H1 (cell line): ENCODE results near the gene SPATA33. TPM values are rescaled to one million over a fixed set of nuclear protein-coding genes. Genes with fewer than 3 reads are reported as not detected.

Experiments
- CBX5 ChIP-seq: fragments of 300-800, 300-1000 bp; sonication (generic); IDR thresholded peaks from 2 replicates; pipeline ENCODE4 v1.7.1; 2016; ENCODE audit warnings: antibody characterized with exemption, low read length, low read depth
- CHD2 ChIP-seq: IDR thresholded peaks from 2 replicates; pipeline ENCODE4 v1.6.1; 2012; ENCODE audit warnings: low read length, improper control_type of control experiment
- CREB1 ChIP-seq: IDR thresholded peaks from 2 replicates; pipeline ENCODE4 v1.6.1; 2012; ENCODE audit warnings: inconsistent platforms
- JUN ChIP-seq: IDR thresholded peaks from 2 replicates; pipeline ENCODE4 v1.6.1; 2011; ENCODE audit warnings: low read depth, mild to moderate bottlenecking, improper control_type of control experiment, low read length
- KDM1A ChIP-seq: fragments of 200-600, 300-600 bp; sonication (generic); IDR thresholded peaks from 2 replicates; pipeline ENCODE4 v1.7.1; 2016; ENCODE audit warnings: mild to moderate bottlenecking, low read length, borderline replicate concordance
- KDM5A ChIP-seq: fragments of 200-600 bp; IDR thresholded peaks from 2 replicates; pipeline ENCODE4 v1.7.1; 2012; ENCODE audit warnings: mild to moderate bottlenecking, low read length, inconsistent platforms, mixed read lengths
- MAFK ChIP-seq: IDR thresholded peaks from 2 replicates; pipeline ENCODE4 v1.6.1; 2012; ENCODE audit warnings: low read depth, mild to moderate bottlenecking, improper control_type of control experiment, low read length
- NANOG ChIP-seq: IDR thresholded peaks from 2 replicates; pipeline ENCODE4 v1.6.1; 2011; ENCODE audit warnings: low read length, low read depth, mild to moderate bottlenecking, inconsistent platforms; ENCODE audit not compliant: insufficient read depth, poor library complexity, severe bottlenecking
- NRF1 ChIP-seq: IDR thresholded peaks from 2 replicates; pipeline ENCODE4 v1.6.1; 2011; ENCODE audit warnings: mild to moderate bottlenecking, low read depth, low read length, improper control_type of control experiment
- POLR2A ChIP-seq, 2 experiments: IDR thresholded peaks; 1 replicate in 1 of 2; 2 replicates in 1 of 2; pipeline ENCODE4 v1.6.1; 2011; ENCODE audit warnings: low read depth in 2 of 2, low read length in 2 of 2, mild to moderate bottlenecking in 2 of 2; ENCODE audit errors: control extremely low read depth in 1 of 2
- TBP ChIP-seq: IDR thresholded peaks from 2 replicates; pipeline ENCODE4 v1.6.1; 2011; ENCODE audit warnings: low read depth, low read length, improper control_type of control experiment
- polyA plus RNA-seq, 7 experiments: library from polyadenylated mRNA; depleted of rRNA in 3 of 7; stranded (reverse) in 5 of 7; unstranded in 2 of 7; fragments of >200 nt in 5 of 7; fragments of 200-250 nt in 2 of 7; gene quantifications; 1 replicate in 5 of 7; 2 replicates in 1 of 7; 4 replicates in 1 of 7; pipeline versions ENCODE4 v1.2.1 to v1.2.3, GENCODE V29; 2011 to 2013; ENCODE audit warnings: missing spikeins in 2 of 7, mixed read lengths in 2 of 7
- total RNA-seq: library from RNA; stranded (reverse); fragmentation: NEBNext Ultra II Directional; extraction: Animal tissue kit (Norgen Biotek cat#: 25700); gene quantifications from 2 replicates; pipeline ENCODE4 v1.2.1, GENCODE V29; 2021
- TF ChIP-seq, protein P1 (sequence below): fragments of 300-600 bp; sonication (generic); IDR thresholded peaks from 2 replicates; pipeline ENCODE4 v1.7.1; 2012; ENCODE audit warnings: low read length, moderate library complexity, mild to moderate bottlenecking, inconsistent platforms; ENCODE audit not compliant: insufficient replicate concordance

SPATA33 gene
- total and polyA plus RNA-seq, 2 of the 8 experiments (the other 6 are each of a cell fraction or from before 2014, with no cell fraction given): 5.4 to 16.9 TPM

DNA sequence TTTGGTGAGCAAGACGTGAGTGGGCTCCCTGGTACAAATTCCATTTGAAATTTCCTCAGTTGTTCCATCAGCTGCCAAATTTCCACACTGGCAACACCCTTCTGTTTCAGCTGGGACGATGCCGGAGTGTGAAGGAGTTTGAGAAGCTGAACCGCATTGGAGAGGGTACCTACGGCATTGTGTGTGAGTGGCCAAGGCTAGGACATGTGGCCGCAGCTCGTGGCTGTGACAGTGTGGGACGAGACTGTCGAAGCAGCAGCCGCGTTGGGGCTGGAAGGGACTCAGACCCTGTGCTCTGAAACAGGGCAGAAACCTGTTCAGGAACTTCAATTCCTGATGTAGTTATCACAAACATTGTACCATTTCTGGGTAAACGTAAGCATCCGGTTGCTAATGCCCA is 31.5 kb downstream of the SPATA33 start (continued):
- TF ChIP-seq, protein P1, sequence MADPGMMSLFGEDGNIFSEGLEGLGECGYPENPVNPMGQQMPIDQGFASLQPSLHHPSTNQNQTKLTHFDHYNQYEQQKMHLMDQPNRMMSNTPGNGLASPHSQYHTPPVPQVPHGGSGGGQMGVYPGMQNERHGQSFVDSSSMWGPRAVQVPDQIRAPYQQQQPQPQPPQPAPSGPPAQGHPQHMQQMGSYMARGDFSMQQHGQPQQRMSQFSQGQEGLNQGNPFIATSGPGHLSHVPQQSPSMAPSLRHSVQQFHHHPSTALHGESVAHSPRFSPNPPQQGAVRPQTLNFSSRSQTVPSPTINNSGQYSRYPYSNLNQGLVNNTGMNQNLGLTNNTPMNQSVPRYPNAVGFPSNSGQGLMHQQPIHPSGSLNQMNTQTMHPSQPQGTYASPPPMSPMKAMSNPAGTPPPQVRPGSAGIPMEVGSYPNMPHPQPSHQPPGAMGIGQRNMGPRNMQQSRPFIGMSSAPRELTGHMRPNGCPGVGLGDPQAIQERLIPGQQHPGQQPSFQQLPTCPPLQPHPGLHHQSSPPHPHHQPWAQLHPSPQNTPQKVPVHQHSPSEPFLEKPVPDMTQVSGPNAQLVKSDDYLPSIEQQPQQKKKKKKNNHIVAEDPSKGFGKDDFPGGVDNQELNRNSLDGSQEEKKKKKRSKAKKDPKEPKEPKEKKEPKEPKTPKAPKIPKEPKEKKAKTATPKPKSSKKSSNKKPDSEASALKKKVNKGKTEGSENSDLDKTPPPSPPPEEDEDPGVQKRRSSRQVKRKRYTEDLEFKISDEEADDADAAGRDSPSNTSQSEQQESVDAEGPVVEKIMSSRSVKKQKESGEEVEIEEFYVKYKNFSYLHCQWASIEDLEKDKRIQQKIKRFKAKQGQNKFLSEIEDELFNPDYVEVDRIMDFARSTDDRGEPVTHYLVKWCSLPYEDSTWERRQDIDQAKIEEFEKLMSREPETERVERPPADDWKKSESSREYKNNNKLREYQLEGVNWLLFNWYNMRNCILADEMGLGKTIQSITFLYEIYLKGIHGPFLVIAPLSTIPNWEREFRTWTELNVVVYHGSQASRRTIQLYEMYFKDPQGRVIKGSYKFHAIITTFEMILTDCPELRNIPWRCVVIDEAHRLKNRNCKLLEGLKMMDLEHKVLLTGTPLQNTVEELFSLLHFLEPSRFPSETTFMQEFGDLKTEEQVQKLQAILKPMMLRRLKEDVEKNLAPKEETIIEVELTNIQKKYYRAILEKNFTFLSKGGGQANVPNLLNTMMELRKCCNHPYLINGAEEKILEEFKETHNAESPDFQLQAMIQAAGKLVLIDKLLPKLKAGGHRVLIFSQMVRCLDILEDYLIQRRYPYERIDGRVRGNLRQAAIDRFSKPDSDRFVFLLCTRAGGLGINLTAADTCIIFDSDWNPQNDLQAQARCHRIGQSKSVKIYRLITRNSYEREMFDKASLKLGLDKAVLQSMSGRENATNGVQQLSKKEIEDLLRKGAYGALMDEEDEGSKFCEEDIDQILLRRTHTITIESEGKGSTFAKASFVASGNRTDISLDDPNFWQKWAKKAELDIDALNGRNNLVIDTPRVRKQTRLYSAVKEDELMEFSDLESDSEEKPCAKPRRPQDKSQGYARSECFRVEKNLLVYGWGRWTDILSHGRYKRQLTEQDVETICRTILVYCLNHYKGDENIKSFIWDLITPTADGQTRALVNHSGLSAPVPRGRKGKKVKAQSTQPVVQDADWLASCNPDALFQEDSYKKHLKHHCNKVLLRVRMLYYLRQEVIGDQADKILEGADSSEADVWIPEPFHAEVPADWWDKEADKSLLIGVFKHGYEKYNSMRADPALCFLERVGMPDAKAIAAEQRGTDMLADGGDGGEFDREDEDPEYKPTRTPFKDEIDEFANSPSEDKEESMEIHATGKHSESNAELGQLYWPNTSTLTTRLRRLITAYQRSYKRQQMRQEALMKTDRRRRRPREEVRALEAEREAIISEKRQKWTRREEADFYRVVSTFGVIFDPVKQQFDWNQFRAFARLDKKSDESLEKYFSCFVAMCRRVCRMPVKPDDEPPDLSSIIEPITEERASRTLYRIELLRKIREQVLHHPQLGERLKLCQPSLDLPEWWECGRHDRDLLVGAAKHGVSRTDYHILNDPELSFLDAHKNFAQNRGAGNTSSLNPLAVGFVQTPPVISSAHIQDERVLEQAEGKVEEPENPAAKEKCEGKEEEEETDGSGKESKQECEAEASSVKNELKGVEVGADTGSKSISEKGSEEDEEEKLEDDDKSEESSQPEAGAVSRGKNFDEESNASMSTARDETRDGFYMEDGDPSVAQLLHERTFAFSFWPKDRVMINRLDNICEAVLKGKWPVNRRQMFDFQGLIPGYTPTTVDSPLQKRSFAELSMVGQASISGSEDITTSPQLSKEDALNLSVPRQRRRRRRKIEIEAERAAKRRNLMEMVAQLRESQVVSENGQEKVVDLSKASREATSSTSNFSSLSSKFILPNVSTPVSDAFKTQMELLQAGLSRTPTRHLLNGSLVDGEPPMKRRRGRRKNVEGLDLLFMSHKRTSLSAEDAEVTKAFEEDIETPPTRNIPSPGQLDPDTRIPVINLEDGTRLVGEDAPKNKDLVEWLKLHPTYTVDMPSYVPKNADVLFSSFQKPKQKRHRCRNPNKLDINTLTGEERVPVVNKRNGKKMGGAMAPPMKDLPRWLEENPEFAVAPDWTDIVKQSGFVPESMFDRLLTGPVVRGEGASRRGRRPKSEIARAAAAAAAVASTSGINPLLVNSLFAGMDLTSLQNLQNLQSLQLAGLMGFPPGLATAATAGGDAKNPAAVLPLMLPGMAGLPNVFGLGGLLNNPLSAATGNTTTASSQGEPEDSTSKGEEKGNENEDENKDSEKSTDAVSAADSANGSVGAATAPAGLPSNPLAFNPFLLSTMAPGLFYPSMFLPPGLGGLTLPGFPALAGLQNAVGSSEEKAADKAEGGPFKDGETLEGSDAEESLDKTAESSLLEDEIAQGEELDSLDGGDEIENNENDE: no peak
- TF ChIP-seq CREB1 (no peak), KDM5A (no peak), POLR2A (IDR thresholded peaks at IDR 0.05; ENCODE audit: control extremely low read depth in 1 of 2, low read depth in 2 of 2, low read length in 2 of 2) (no peak), CBX5 (no peak), CHD2 (no peak), MAFK (no peak), KDM1A (no peak), NRF1 (no peak), TBP (no peak), JUN (no peak), NANOG (no peak)
